WTC11 (cell line): ENCODE measurements around the gene TCF20. TPM values are rescaled to one million over a fixed set of nuclear protein-coding genes. Genes with fewer than 3 reads are reported as not detected.

Experiments
- ATAC-seq: fragments of 200-7000 bp; cut with Tn5 transposase; 2 replicates; pipeline ENCODE4 v1.10.0; 2021; ENCODE audit warnings: mild to moderate bottlenecking, moderate library complexity
- CTCF ChIA-PET: fragments of 300-600 bp; sonication (Branson Sonifier 250); formaldehyde crosslinking; loops from one replicate; lab custom pipeline; 2021; ENCODE audit warnings: antibody characterized with exemption; lab: Charles Lee
- POLR2A ChIA-PET: fragments of 350-600 bp; sonication (Branson Sonifier 250); formaldehyde crosslinking; loops from one replicate; lab custom pipeline; 2021; ENCODE audit warnings: antibody characterized with exemption; lab: Charles Lee
- DNase-seq: peaks from one replicate; pipeline ENCODE4 v3.0.0; 2021; ENCODE audit warnings: low spot score
- H3K27ac Mint-ChIP-seq: 2 replicates; pipeline ENCODE4 v1.8.0; 2021; ENCODE audit warnings: mixed read lengths
- H3K27me3 Mint-ChIP-seq: 2 replicates; pipeline ENCODE4 v1.8.0; 2021; ENCODE audit warnings: low read depth, mild to moderate bottlenecking, moderate library complexity, mixed read lengths
- H3K36me3 Mint-ChIP-seq: 2 replicates; pipeline ENCODE4 v1.8.0; 2021; ENCODE audit warnings: mixed read lengths
- H3K4me1 Mint-ChIP-seq: 2 replicates; pipeline ENCODE4 v1.8.0; 2022; ENCODE audit warnings: mixed read lengths
- H3K4me3 Mint-ChIP-seq: 2 replicates; pipeline ENCODE4 v1.8.0; 2021; ENCODE audit warnings: mild to moderate bottlenecking, moderate library complexity, mixed read lengths
- H3K9me3 Mint-ChIP-seq: 2 replicates; pipeline ENCODE4 v1.8.0; 2021; ENCODE audit warnings: mixed read lengths
- ATF1 ChIP-seq: sonication (generic); formaldehyde crosslinking; IDR thresholded peaks from 2 replicates; pipeline ENCODE4 v1.8.1; 2023; ENCODE audit warnings: mild to moderate bottlenecking, moderate library complexity, missing genetic modification reagents
- ATF2 ChIP-seq: sonication (generic); formaldehyde crosslinking; IDR thresholded peaks from 2 replicates; pipeline ENCODE4 v1.8.1; 2022; ENCODE audit warnings: low read depth, missing genetic modification reagents, borderline replicate concordance
- ATF6 ChIP-seq: sonication (generic); formaldehyde crosslinking; IDR thresholded peaks from 2 replicates; pipeline ENCODE4 v1.8.1; 2023; ENCODE audit warnings: mild to moderate bottlenecking, missing genetic modification reagents
- CBFB ChIP-seq: sonication (generic); formaldehyde crosslinking; IDR thresholded peaks from 2 replicates; pipeline ENCODE4 v1.8.1; 2022; ENCODE audit warnings: mild to moderate bottlenecking, low read depth, missing genetic modification reagents
- CREM ChIP-seq: sonication (generic); formaldehyde crosslinking; IDR thresholded peaks from 2 replicates; pipeline ENCODE4 v1.8.1; 2022; ENCODE audit warnings: mild to moderate bottlenecking, missing genetic modification reagents, moderate library complexity
- E2F4 ChIP-seq: sonication (generic); formaldehyde crosslinking; IDR thresholded peaks from 2 replicates; pipeline ENCODE4 v1.8.1; 2022; ENCODE audit warnings: low read depth, mild to moderate bottlenecking, moderate library complexity, missing genetic modification reagents, borderline replicate concordance
- ETV6 ChIP-seq: sonication (generic); formaldehyde crosslinking; IDR thresholded peaks from 2 replicates; pipeline ENCODE4 v1.8.1; 2022; ENCODE audit warnings: mild to moderate bottlenecking, missing genetic modification reagents
- FOXK1 ChIP-seq: sonication (generic); formaldehyde crosslinking; IDR thresholded peaks from 2 replicates; pipeline ENCODE4 v1.8.0; 2022; ENCODE audit warnings: mild to moderate bottlenecking, moderate library complexity, missing genetic modification reagents
- GRHL2 ChIP-seq: fragments of 250-450 bp; sonication (Bioruptor Pico); IDR thresholded peaks from 2 replicates; pipeline ENCODE4 v1.8.0; 2022; ENCODE audit warnings: mild to moderate bottlenecking, moderate library complexity; ENCODE audit not compliant: insufficient replicate concordance, severe bottlenecking
- MYBL2 ChIP-seq: sonication (generic); formaldehyde crosslinking; IDR thresholded peaks from 2 replicates; pipeline ENCODE4 v1.8.1; 2023; ENCODE audit warnings: mild to moderate bottlenecking, moderate library complexity, missing genetic modification reagents
- NFE2L1 ChIP-seq: sonication (generic); formaldehyde crosslinking; IDR thresholded peaks from 2 replicates; pipeline ENCODE4 v1.8.1; 2023; ENCODE audit warnings: missing genetic modification reagents
- OVOL2 ChIP-seq: fragments of 250-450 bp; sonication (Bioruptor Pico); IDR thresholded peaks from 2 replicates; pipeline ENCODE4 v1.9.0; 2021; ENCODE audit warnings: mild to moderate bottlenecking, borderline replicate concordance
- PRRX2 ChIP-seq: fragments of 250-450 bp; sonication (Bioruptor Pico); IDR thresholded peaks from 2 replicates; pipeline ENCODE4 v1.8.0; 2021; ENCODE audit warnings: mild to moderate bottlenecking
- RELA ChIP-seq: sonication (generic); formaldehyde crosslinking; IDR thresholded peaks from 2 replicates; pipeline ENCODE4 v1.8.1; 2022; ENCODE audit warnings: missing genetic modification reagents, mild to moderate bottlenecking, borderline replicate concordance
- SMAD3 ChIP-seq: sonication (generic); formaldehyde crosslinking; IDR thresholded peaks from 2 replicates; pipeline ENCODE4 v1.8.0; 2022; ENCODE audit warnings: missing genetic modification reagents, mild to moderate bottlenecking, borderline replicate concordance
- STAT6 ChIP-seq: sonication (generic); formaldehyde crosslinking; conservative IDR thresholded peaks from 2 replicates; pipeline ENCODE4 v1.8.1; 2023; ENCODE audit warnings: mild to moderate bottlenecking, low read depth, missing genetic modification reagents, moderate library complexity
- TEAD1 ChIP-seq: sonication (generic); formaldehyde crosslinking; IDR thresholded peaks from 2 replicates; pipeline ENCODE4 v1.8.0; 2022; ENCODE audit warnings: mild to moderate bottlenecking, missing genetic modification reagents
- ZNF232 ChIP-seq: sonication (generic); formaldehyde crosslinking; IDR thresholded peaks from 2 replicates; pipeline ENCODE4 v1.8.0; 2022; ENCODE audit warnings: mild to moderate bottlenecking, missing genetic modification reagents
- total RNA-seq: library from RNA; stranded (reverse); gene quantifications from 3 replicates; pipeline ENCODE4 v1.2.3, GENCODE V29; 2021
- TF ChIP-seq, protein P1 (sequence below): sonication (generic); formaldehyde crosslinking; IDR thresholded peaks from 2 replicates; pipeline ENCODE4 v1.8.1; 2022; ENCODE audit warnings: mild to moderate bottlenecking, missing genetic modification reagents, moderate library complexity, borderline replicate concordance
- TF ChIP-seq, protein P2 (sequence below): sonication (generic); formaldehyde crosslinking; IDR thresholded peaks from 2 replicates; pipeline ENCODE4 v1.8.0; 2023; ENCODE audit warnings: mild to moderate bottlenecking, missing genetic modification reagents

Gene TCF20
- total RNA-seq, 1 experiment from 2014 or later, result 77.0 TPM

GRCh38 chr22:42284643-42285181 is 14.3 kb upstream of the TCF20 start:
- no peak overlapping the region for H3K27ac Mint-ChIP-seq
- ATAC-seq (no peak), DNase-seq (no peak)
- peaks cover 12% of the 10 kb centered on the region for H3K4me1 Mint-ChIP-seq
- CTCF ChIA-PET, result interaction anchor here (0.6 to 1.5 kb wide), 3 partner anchors 10 to 84 kb away, joined by 3 to 6 read pairs (median 3); no protein-coding TSS in a partner anchor
- H3K9me3 Mint-ChIP-seq, result no peaks in the 10 kb centered on the region
- H3K4me3 Mint-ChIP-seq, result no peak overlapping the region
- POLR2A ChIA-PET, result no interaction called here
- H3K36me3 Mint-ChIP-seq, result no peaks in the 10 kb centered on the region
- H3K27me3 Mint-ChIP-seq, result peaks cover 67% of the 10 kb centered on the region
- no peak for TF ChIP-seq OVOL2 (CRISPR knock-in tag)
- no peak for TF ChIP-seq RELA (CRISPR knock-in tag)
- no peak for TF ChIP-seq GRHL2 (CRISPR knock-in tag)
- no peak for TF ChIP-seq CREM
- no peak for TF ChIP-seq ZNF232 (CRISPR knock-in tag)
- no peak for TF ChIP-seq CBFB
- TF ChIP-seq, protein P1, sequence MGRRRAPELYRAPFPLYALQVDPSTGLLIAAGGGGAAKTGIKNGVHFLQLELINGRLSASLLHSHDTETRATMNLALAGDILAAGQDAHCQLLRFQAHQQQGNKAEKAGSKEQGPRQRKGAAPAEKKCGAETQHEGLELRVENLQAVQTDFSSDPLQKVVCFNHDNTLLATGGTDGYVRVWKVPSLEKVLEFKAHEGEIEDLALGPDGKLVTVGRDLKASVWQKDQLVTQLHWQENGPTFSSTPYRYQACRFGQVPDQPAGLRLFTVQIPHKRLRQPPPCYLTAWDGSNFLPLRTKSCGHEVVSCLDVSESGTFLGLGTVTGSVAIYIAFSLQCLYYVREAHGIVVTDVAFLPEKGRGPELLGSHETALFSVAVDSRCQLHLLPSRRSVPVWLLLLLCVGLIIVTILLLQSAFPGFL (CRISPR knock-in tag), result no peak
- no peak for TF ChIP-seq MYBL2 (CRISPR knock-in tag)
- TF ChIP-seq SMAD3 (CRISPR knock-in tag), result no peak
- TF ChIP-seq PRRX2 (CRISPR knock-in tag), result no peak
- TF ChIP-seq STAT6 (CRISPR knock-in tag), result no peak
- no peak for TF ChIP-seq E2F4 (CRISPR knock-in tag)
- no peak for TF ChIP-seq TEAD1 (CRISPR knock-in tag)
- TF ChIP-seq, protein P2, sequence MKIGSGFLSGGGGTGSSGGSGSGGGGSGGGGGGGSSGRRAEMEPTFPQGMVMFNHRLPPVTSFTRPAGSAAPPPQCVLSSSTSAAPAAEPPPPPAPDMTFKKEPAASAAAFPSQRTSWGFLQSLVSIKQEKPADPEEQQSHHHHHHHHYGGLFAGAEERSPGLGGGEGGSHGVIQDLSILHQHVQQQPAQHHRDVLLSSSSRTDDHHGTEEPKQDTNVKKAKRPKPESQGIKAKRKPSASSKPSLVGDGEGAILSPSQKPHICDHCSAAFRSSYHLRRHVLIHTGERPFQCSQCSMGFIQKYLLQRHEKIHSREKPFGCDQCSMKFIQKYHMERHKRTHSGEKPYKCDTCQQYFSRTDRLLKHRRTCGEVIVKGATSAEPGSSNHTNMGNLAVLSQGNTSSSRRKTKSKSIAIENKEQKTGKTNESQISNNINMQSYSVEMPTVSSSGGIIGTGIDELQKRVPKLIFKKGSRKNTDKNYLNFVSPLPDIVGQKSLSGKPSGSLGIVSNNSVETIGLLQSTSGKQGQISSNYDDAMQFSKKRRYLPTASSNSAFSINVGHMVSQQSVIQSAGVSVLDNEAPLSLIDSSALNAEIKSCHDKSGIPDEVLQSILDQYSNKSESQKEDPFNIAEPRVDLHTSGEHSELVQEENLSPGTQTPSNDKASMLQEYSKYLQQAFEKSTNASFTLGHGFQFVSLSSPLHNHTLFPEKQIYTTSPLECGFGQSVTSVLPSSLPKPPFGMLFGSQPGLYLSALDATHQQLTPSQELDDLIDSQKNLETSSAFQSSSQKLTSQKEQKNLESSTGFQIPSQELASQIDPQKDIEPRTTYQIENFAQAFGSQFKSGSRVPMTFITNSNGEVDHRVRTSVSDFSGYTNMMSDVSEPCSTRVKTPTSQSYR (CRISPR knock-in tag), result no peak
- no peak for TF ChIP-seq NFE2L1 (CRISPR knock-in tag)
- no peak for TF ChIP-seq ATF2 (CRISPR knock-in tag)
- TF ChIP-seq ATF1 (CRISPR knock-in tag), result no peak
- no peak for TF ChIP-seq ETV6
- TF ChIP-seq ATF6 (CRISPR knock-in tag), result no peak
- TF ChIP-seq FOXK1 (CRISPR knock-in tag), result no peak
